Sigmoid colon (tissue), 7 donors: ENCODE measurements around the gene ERG. TPM values are rescaled to one million over a fixed set of nuclear protein-coding genes. Genes with fewer than 3 reads are reported as not detected.

ENCODE experiments used
- DNase-seq: peaks from one replicate; pipeline ENCODE4 v3.0.0-alpha.2; 2019
- H3K27ac ChIP-seq, 4 donors: fragments of 200-600 bp; sonication (generic); one replicate each; pipeline ENCODE4 v1.5.1; 2016 to 2019; ENCODE audit warnings: mild to moderate bottlenecking in 1 of 4
- H3K27me3 ChIP-seq, 3 donors: fragments of 200-600 bp; sonication (generic); one replicate each; pipeline ENCODE4 v1.5.1; 2019; ENCODE audit warnings: mild to moderate bottlenecking in 1 of 3
- H3K36me3 ChIP-seq, 4 donors: fragments of 200-600 bp; sonication (generic); one replicate each; pipeline ENCODE4 v1.5.1; 2016 to 2019
- H3K4me1 ChIP-seq, 4 donors: fragments of 200-600 bp; sonication (generic); one replicate each; pipeline ENCODE4 v1.5.1; 2017 to 2019
- H3K4me3 ChIP-seq, 4 donors: fragments of 200-600 bp; sonication (generic); one replicate each; pipeline ENCODE4 v1.5.1; 2017 to 2019; ENCODE audit warnings: mild to moderate bottlenecking in 2 of 4, moderate library complexity in 1 of 4
- H3K9me3 ChIP-seq, 4 donors: fragments of 200-600 bp in 3 of 4; sonication (generic) in 3 of 4; one replicate each; pipeline versions ENCODE4 v1.5.1 to v1.6.1; 2013 to 2019
- EP300 ChIP-seq, 4 donors: sonication (generic); formaldehyde crosslinking; IDR thresholded peaks; one replicate each; pipeline ENCODE4 v1.6.1; 2017; ENCODE audit warnings: antibody characterized with exemption in 4 of 4
- POLR2A ChIP-seq, 2 donors: fragments of 450-650 bp; IDR thresholded peaks; one replicate each; pipeline ENCODE4 v1.6.1; 2016; ENCODE audit warnings: antibody characterized with exemption in 2 of 2, mild to moderate bottlenecking in 2 of 2, moderate library complexity in 2 of 2
- POLR2AphosphoS5 ChIP-seq, 4 donors: sonication (generic); formaldehyde crosslinking; IDR thresholded peaks; one replicate each; pipeline ENCODE4 v1.6.1; 2017; ENCODE audit warnings: antibody characterized with exemption in 4 of 4
- WGBS, 2 donors: extraction: QIAGEN DNeasy Blood & Tissue Kit; methylation state at CpG; one replicate each; pipeline ENCODE4 v1.1.7; 2013; 5-methylcytosine and 5-hydroxymethylcytosine counted together
- intact Hi-C: fragments of 100-400 bp; cut with DNase I; formaldehyde crosslinking; loops from one replicate; pipeline ENCODE4 v1.15.1; 2023
- polyA plus RNA-seq, 3 donors: library from polyadenylated mRNA; stranded (reverse); fragments of 200-250 nt; gene quantifications; one replicate each; pipeline ENCODE4 v1.2.3, GENCODE V29; 2013
- total RNA-seq, 4 donors: library from RNA; depleted of rRNA; stranded (reverse); fragments of >200 nt; gene quantifications; one replicate each; pipeline ENCODE4 v1.1.0, GENCODE V29; 2016
- TF ChIP-seq, protein P1 (sequence below), 4 experiments: fragments of 450-650 bp in 3 of 4; fragments of 200-600 bp in 1 of 4; IDR thresholded peaks; one replicate each; pipeline ENCODE4 v1.5.1; 2016 to 2019; ENCODE audit warnings: antibody characterized with exemption in 4 of 4, mild to moderate bottlenecking in 3 of 4, moderate library complexity in 2 of 4
- donor health status: healthy with polysubstance abuse.
- donor health status: Bipolar disorder and iron deficiency.
- donor health status: healthy.

Gene ERG
- total and polyA plus RNA-seq, 7 donors = 1.8 to 6.4 (median 4.1) TPM

DNA sequence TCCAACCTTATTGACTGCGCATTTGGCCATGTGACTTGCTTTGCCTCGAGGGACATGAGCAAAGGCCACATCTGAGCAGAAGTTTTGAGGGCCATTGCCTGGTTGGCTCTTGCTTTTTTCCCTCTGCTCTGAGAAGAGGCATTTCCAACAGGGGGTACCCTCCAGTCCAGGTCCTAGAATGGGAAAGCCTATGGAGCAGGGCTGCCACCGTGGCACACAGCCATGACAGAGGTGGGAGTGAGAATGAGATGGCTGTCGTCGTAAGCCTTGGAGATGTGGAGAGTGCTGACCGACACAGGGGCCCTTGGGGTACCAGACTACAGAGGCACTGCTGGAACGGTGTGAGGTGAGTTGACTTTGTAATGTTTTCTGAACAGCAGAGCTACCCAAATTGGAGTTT, 138.4 kb downstream of the ERG start:
- TF ChIP-seq POLR2A (IDR thresholded peaks at IDR 0.05) = no peak
- TF ChIP-seq EP300 (IDR thresholded peaks at IDR 0.05) = no peak
- TF ChIP-seq POLR2AphosphoS5 (IDR thresholded peaks at IDR 0.05) = no peak
- TF ChIP-seq, protein P1, sequence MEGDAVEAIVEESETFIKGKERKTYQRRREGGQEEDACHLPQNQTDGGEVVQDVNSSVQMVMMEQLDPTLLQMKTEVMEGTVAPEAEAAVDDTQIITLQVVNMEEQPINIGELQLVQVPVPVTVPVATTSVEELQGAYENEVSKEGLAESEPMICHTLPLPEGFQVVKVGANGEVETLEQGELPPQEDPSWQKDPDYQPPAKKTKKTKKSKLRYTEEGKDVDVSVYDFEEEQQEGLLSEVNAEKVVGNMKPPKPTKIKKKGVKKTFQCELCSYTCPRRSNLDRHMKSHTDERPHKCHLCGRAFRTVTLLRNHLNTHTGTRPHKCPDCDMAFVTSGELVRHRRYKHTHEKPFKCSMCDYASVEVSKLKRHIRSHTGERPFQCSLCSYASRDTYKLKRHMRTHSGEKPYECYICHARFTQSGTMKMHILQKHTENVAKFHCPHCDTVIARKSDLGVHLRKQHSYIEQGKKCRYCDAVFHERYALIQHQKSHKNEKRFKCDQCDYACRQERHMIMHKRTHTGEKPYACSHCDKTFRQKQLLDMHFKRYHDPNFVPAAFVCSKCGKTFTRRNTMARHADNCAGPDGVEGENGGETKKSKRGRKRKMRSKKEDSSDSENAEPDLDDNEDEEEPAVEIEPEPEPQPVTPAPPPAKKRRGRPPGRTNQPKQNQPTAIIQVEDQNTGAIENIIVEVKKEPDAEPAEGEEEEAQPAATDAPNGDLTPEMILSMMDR (IDR thresholded peaks at IDR 0.05) = no peak
- H3K4me1 ChIP-seq = no peaks in the 10 kb centered on the region
- intact Hi-C loops = loop anchor here (5.0 to 10.0 kb wide), 3 partner anchors 203 to 685 kb away; no protein-coding TSS in a partner anchor
- DNase-seq = no peak
- peaks cover 0 to 5% (median 0%) of the 10 kb centered on the region in 3 donors for H3K27me3 ChIP-seq
- no peak overlapping the region for H3K27ac ChIP-seq
- WGBS, 2 donors = 86 to 90% methylated on average over 7 of the region's 7 CpGs
- H3K9me3 ChIP-seq = no peaks in the 10 kb centered on the region
- no peak overlapping the region for H3K4me3 ChIP-seq
- no peaks in the 10 kb centered on the region for H3K36me3 ChIP-seq

- no peak for TF ChIP-seq EP300 (IDR thresholded peaks at IDR 0.05)
These were observed 139.2 kb downstream of the ERG start for GRCh38 chr21:38359090-38359489.

GRCh38 chr21:38358666-38359065, 139.6 kb downstream of the ERG start:
- Histone ChIP-seq H3K27ac (no peak overlapping the region), H3K36me3 (no peaks in the 10 kb centered on the region), H3K4me1 (no peaks in the 10 kb centered on the region), H3K9me3 (no peaks in the 10 kb centered on the region), H3K4me3 (no peak overlapping the region), H3K27me3 (peaks cover 0 to 5% (median 0%) of the 10 kb centered on the region in 3 donors)
- DNase-seq = no peak
- TF ChIP-seq EP300 (IDR thresholded peaks at IDR 0.05) (no peak), POLR2A (IDR thresholded peaks at IDR 0.05) (no peak), POLR2AphosphoS5 (IDR thresholded peaks at IDR 0.05) (no peak)
- TF ChIP-seq, protein P1 (IDR thresholded peaks at IDR 0.05) = no peak
- intact Hi-C loops = loop anchor here (5.0 to 10.0 kb wide), 3 partner anchors 201 to 684 kb away; no protein-coding TSS in a partner anchor
- WGBS, 2 donors = 84 to 89% methylated on average over 3 of the region's 3 CpGs

More at GRCh38 chr21:38359090-38359489, 139.2 kb downstream of the ERG start:
- 89 to 91% methylated on average over 5 of the region's 5 CpGs for WGBS, 2 donors
- DNase-seq = no peak
- H3K27me3 ChIP-seq = peaks cover 0 to 5% (median 0%) of the 10 kb centered on the region in 3 donors
- no peaks in the 10 kb centered on the region for H3K4me1 ChIP-seq
- H3K36me3 ChIP-seq = no peaks in the 10 kb centered on the region
- H3K9me3 ChIP-seq = no peaks in the 10 kb centered on the region
- intact Hi-C loops = loop anchor here (5.0 to 10.0 kb wide), 3 partner anchors 202 to 684 kb away; no protein-coding TSS in a partner anchor
- no peak overlapping the region for H3K4me3 ChIP-seq
- no peak overlapping the region for H3K27ac ChIP-seq

GRCh38 chr21:38358098-38358497, 140.2 kb downstream of the ERG start:
- H3K4me1 ChIP-seq = no peaks in the 10 kb centered on the region
- no peak for DNase-seq
- TF ChIP-seq, protein P1 (IDR thresholded peaks at IDR 0.05) = no peak
- TF ChIP-seq EP300 (IDR thresholded peaks at IDR 0.05) (no peak), POLR2AphosphoS5 (IDR thresholded peaks at IDR 0.05) (no peak), POLR2A (IDR thresholded peaks at IDR 0.05) (no peak)
- WGBS, 2 donors = 81 to 91% methylated on average over 1 of the region's 1 CpG
- H3K9me3 ChIP-seq = no peaks in the 10 kb centered on the region
- peaks cover 0 to 5% (median 0%) of the 10 kb centered on the region in 3 donors for H3K27me3 ChIP-seq
- intact Hi-C loops = loop anchor here (5.0 to 10.0 kb wide), 3 partner anchors 201 to 683 kb away; no protein-coding TSS in a partner anchor
- no peak overlapping the region for H3K27ac ChIP-seq
- no peak overlapping the region for H3K4me3 ChIP-seq
- no peaks in the 10 kb centered on the region for H3K36me3 ChIP-seq

DNA sequence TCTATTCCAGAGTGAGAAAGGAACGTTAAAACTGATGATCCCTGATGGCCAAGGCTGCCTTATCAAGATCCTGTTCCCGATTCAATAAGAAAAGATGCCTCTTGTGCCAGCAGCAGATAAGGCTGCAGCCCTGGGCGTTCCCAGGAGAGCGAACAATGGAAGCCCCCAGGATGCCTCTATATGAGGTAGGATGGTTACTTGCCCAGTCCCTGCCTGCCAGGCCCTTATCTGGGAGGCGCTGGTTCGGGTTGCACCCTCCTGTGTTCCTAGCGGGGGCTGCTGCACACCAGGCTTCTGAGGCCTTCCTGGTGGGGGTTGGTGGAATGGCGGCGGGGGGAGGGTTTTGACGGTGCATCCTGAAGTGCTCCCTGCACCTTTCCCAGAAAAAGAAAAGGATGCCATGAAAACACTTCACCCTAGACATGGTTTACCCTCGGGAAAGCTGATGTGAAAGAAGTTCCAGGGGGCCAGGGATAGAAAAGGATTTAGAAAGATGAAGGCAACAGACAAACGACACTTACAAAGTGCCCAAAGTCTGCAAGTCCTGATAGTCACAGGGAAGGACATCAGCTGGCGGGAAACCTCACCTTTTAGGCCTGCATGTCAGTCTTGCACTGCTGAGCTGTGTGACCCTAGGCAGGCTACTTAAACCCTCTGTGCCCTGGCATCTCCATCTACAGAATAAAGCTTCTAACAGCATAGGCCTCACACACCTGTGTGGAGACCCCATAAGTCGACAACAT, 141.2 kb downstream of the ERG start:
- Histone ChIP-seq H3K4me3 (no peak overlapping the region), H3K27ac (no peak overlapping the region), H3K9me3 (no peaks in the 10 kb centered on the region), H3K27me3 (peaks cover 0 to 5% (median 0%) of the 10 kb centered on the region in 3 donors), H3K4me1 (peaks cover 0 to 6% (median 2%) of the 10 kb centered on the region in 4 donors), H3K36me3 (no peaks in the 10 kb centered on the region)
- 84 to 86% methylated on average over 14 of the region's 14 CpGs for WGBS, 2 donors
- intact Hi-C loops = loop anchor here (1.0 to 10.0 kb wide), 4 partner anchors 138 to 682 kb away; no protein-coding TSS in a partner anchor
- TF ChIP-seq, protein P1 (IDR thresholded peaks at IDR 0.05) = no peak
- TF ChIP-seq EP300 (IDR thresholded peaks at IDR 0.05) (no peak), POLR2AphosphoS5 (IDR thresholded peaks at IDR 0.05) (no peak), POLR2A (IDR thresholded peaks at IDR 0.05) (no peak)
- DNase-seq = no peak
